Stimulated activated CD8-positive, alpha-beta memory T cell treated with anti-CD3 and anti-CD28 coated beads, Interleukin-7, amount 100 ng/mL, for 24 hours (primary cell): ENCODE data around the gene MICOS13.

Experiments used
- DNase-seq: peaks from one replicate; pipeline ENCODE4 v3.0.0-alpha.2; 2020; ENCODE audit warnings: low read depth

Gene MICOS13

DNA sequence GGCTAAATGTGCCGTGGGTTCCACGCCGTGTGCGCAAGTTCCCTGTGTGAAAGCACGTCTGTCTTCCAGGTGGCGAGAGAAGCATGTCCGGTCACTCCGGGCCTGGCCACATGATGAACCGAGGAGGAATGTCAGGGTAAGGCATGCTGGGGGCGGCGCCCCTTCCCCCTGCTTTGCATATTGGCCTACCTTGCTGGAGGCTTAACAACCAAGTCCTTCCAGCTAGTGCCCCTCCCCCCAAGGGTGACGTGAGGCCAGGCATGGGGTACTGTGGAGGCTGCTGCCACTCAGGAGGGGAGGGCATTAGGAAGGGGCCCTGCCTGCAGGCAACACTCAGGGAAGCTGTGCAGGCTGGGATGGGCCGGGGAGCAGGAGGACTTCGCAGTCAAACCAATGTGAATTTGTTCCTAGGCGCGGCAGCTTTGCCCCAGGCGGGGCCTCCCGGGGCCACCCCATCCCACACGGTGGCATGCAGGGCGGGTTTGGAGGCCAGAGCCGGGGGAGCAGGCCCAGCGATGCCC, 12.5 kb downstream of the MICOS13 start:
- DNase-seq: no peak

DNA sequence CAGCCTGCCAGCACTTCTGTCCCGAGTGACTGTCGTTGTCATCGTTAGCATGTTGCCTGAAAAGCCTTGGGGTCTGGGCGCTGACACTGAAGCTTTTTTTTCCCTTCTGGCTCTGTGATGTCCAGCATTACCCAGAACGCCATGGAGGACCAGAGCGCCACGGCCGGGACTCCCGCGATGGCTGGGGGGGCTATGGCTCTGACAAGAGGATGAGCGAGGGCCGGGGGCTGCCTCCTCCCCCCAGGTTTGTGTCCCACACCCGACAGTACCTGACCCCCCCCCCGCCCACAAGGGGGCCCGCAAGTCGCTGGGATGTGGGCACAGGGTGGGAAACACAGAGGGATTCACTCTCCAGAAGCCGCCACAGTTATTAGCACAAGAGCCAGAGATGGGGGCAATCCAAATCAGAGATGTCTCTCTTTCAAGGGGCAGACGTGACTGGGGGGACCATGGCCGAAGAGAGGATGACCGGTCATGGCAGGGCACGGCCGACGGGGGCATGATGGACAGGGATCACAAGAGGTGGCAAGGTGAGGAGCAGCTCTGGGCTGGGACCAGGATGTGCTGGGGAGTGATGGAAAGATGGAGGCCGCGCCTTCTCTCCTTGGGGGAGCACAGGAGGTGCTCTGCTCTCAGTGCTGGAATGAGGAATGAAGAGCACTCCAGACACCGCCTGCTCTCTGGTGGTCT, 13.2 kb downstream of the MICOS13 start:
- DNase-seq: no peak

DNA sequence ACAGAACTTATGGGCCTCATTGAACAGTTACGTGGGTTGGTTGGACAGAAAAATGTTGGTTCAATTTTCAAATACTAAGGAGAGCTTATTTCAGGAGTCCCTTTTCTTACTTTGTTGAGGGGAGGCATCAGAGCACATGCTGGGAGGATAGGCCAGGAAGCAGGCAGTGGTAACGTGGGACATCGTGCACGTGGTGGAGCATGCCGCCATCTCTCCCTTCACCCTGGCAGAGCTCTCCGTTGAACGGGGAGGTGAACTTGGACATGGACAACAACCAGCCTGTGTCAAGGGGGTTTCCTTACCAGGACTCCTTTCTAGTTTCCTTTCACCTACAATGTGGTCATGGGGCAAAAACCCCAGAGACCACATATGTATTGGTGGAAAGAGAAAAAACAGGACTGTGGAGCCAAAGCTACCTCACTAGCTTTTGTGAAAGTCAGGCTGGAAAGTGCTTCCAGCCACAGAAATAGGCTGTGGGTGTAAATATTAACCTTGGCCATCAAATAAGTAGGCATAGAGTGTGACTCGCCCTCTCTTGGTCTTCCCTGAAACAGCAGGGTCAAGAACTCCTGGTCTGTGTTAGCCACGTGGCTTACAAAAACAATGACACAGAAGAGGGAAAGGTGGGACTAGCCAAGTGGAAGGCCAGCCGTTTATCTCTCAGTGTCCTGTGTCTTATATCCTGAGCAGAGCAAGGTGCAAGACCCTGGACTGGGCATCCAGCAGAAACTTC, 14.4 kb downstream of the MICOS13 start:
- DNase-seq: no peak

DNA sequence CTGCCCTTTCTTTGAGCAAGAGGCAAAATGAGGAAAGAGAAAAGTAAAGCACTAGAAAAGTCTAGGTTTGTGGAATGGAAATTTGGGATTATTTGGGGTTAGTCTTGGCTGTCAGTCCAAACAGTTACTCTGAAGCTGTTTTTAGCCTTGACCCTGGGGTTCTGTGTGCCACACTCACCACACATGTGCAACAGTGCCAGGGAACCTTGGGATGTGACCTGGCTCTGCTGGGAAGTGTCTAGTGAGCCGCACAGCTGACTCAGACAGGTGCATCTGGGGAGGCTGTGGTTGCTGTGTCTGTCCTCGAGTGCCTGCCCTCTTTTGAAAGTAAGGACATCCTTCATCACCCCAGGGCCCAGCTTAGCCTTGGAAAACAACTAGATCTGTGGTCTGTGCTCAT, 15.8 kb downstream of the MICOS13 start:
- DNase-seq: no peak

DNA sequence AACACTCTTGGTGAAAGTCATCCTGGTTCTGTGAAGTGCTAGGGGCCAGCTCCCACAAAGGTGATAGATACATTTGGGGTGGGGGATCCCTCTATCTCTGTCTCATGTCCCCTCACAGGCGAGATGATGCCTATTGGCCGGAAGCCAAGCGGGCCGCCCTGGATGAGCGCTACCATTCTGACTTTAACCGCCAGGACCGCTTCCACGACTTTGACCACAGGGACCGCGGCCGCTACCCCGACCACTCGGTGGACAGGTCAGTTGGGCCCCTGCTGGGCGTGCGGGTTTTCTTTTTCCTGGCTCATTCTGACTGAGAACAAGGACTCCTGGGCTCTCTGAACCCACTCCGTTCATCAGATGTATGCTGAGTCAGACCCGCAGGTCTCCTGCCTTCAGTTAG, 16.4 kb downstream of the MICOS13 start:
- no peak for DNase-seq

- no peak for DNase-seq
These were observed 18.8 kb downstream of the MICOS13 start for GRCh38 chr19:5661483-5661882.

GRCh38 chr19:5655412-5655811, 24.9 kb downstream of the MICOS13 start:
- DNase-seq: no peak

- no peak for DNase-seq
These were observed 25.4 kb downstream of the MICOS13 start for GRCh38 chr19:5654931-5655330.

GRCh38 chr19:5652261-5652660, 28.1 kb downstream of the MICOS13 start:
- DNase-seq: no peak

GRCh38 chr19:5651361-5651760, 29.0 kb downstream of the MICOS13 start:
- DNase-seq: no peak

GRCh38 chr19:5648464-5648863, 31.9 kb downstream of the MICOS13 start:
- no peak for DNase-seq

DNA sequence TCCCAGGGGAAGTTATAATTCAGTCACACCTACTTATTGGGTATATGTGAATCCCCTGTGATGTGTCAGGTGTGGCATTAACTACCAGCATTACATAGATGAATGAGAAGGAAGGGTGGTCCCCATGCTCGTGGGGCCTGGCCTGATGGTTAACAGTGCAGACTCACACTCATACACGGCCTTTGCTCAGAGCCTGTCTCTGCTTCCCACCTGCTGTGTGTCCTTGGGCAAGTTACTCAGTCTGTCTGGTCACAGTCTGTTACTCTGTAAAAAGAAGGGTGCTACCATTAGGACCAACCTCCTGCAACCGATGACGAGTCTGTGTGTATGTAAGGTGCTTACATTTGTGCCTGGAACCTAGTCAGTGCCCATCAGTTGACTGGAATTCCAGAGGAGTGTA, 33.6 kb downstream of the MICOS13 start:
- DNase-seq: no peak

DNA sequence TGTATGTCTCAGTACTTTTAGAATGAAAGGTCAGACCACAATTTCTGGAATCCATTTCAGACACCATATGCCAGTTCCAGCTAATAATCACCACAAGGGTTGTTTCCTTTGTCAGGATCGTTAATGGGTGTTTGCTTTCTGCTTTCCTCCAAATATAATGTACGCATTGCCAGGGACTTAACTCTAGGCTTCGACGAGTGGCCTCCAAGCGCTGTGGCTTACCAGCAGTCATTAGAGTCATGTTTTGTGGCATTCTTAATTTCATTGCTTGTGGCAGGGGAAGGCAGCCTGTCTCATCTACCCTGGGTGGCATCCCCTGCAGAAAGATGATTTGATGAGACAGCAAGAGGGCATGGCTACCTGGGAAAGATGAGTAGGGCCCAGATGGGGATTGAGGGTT, 34.9 kb downstream of the MICOS13 start:
- no peak for DNase-seq

- no peak for DNase-seq
These were observed 36.3 kb downstream of the MICOS13 start for GRCh38 chr19:5644037-5644436.

GRCh38 chr19:5643060-5643459, 37.3 kb downstream of the MICOS13 start:
- DNase-seq: no peak

GRCh38 chr19:5642204-5642603, 38.1 kb downstream of the MICOS13 start:
- no peak for DNase-seq

DNA sequence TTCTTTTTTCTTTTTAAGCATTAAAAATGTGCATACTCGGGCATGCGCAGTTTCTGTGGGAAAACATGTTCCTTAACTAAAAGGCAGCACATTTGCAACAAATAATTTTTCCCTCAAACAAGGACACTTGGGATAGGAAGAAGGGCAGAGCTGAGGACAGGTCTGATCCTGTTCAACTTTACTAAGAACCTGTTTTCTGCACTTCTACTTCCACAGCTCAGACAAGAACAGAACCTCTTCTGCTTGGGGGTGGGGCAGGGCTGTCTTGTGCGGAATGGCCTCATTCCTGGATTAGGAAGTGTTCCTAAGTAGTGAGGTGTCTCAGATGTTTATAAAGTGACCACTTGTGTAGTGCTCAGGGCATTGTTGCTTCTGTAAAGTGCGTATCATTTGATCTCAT, 39.1 kb downstream of the MICOS13 start:
- DNase-seq: no peak

GRCh38 chr19:5637971-5638370, 42.3 kb downstream of the MICOS13 start:
- DNase-seq: no peak

DNA sequence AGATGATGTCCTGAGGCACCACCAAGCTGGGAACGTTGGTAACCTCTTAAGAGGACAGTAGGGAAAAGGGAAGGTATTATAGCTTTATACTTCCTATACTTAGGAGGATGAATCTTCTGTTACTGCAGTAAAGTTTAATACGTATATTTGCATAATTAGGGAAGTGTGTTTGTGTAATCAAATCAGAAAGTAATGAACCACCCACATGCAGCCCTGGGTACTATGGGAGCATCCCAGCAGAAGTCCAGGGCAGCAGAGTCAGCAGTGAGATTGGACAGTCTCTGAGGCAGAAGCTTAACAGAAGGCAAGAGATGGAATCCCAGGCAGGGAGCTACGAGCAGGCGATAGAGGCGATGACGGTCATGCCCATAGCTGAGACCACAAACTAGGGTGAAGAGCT, 44.9 kb downstream of the MICOS13 start:
- DNase-seq: no peak

GRCh38 chr19:5632657-5633056, 47.7 kb downstream of the MICOS13 start:
- no peak for DNase-seq

DNA sequence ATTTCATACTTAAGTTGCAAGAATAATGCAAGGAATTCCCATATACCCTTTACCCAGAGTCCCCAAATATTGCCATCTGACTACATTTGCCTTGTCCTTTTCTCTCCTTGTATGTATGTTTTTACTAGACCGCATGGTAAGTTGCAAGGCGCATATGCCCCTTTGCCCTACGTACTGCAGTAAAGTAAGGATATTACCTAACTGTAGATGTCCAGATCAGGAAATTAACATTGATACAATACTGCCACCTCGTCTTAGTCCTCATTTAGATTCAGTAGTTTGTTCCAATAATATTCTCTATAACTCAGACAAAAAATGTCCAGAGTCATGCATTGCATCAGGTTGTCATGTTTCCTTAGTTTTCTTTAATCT, 48.1 kb downstream of the MICOS13 start:
- DNase-seq: no peak

DNA sequence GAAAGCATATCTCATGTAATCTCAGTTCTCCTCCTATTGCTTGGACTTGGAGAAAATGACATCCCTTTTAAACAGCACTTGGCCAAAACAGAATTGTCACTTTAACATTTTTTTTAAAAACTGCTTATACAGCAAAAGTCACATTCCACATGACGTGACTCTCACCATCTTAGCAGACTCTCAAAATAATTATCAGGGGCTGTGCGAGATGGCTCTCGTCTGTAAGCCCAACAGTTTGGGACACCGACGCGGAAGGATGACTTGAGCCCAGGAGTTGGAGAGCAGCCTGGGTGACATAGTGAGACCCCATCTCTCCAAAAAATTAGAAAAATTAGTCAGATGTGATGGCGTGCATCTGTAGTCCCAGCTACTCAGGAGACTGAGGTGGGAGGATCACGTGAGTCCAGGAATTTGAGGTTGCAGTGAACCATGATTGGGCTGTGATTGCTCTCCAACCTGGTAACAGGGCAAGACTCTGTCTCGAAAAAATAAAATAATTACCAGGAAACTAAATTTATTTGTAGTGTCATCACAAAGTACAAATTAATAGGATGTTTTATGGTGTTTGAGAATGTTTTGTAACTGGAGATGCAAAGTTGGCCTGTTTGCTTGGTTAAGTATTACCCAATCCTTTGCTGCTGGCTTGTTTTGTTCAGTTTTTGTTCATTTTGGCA, 48.6 kb downstream of the MICOS13 start:
- no peak for DNase-seq

DNA sequence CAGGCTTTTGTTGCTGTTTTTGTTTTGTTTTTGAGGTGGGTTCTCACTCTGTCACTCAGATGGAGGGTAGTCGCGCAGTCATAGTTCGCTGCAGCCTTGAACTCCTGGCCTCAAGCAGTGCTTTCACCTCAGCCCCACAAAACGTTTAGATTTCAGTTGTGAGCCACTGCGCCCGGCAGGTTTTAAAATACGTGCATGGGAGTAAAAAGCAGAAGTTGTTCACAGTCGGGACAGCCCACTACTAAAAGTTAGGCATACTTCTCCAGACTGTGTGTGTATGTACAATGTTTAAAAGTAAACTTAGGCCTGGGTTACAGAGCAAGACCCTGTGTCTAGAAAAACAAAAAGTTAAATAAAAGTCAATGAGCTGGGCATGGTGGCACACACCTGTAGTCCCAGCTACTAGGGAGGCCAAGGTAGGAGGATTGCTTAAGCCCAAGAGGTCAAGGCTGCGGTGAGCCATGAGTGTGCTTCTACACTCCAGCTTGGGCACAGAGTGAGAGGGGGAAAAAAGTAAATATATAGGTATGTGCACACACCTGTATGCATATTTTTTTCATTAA, 51.3 kb downstream of the MICOS13 start:
- no peak for DNase-seq
